Chondrocyte (in vitro differentiated cells): Measurements from ENCODE around the gene FNDC11. TPM values are rescaled to one million over a fixed set of nuclear protein-coding genes. Genes with fewer than 3 reads are reported as not detected.

Experiments
- DNase-seq: peaks from one replicate; pipeline ENCODE4 v3.0.0; 2021; ENCODE audit warnings: mixed read lengths, low spot score
- H3K27ac Mint-ChIP-seq: one replicate; pipeline ENCODE4 v1.8.0; 2021; ENCODE audit warnings: mild to moderate bottlenecking, moderate library complexity, mixed read lengths; ENCODE audit not compliant: unreplicated experiment
- H3K27me3 Mint-ChIP-seq: 2 replicates; pipeline ENCODE4 v1.8.0; 2021; ENCODE audit warnings: low read depth, mixed read lengths
- H3K36me3 Mint-ChIP-seq: 2 replicates; pipeline ENCODE4 v1.8.0; 2021; ENCODE audit warnings: low read depth, mixed read lengths
- H3K4me1 Mint-ChIP-seq: 2 replicates; pipeline ENCODE4 v1.8.0; 2021; ENCODE audit warnings: low read depth, mild to moderate bottlenecking, mixed read lengths
- H3K4me3 Mint-ChIP-seq: one replicate; pipeline ENCODE4 v1.8.0; 2021; ENCODE audit warnings: mild to moderate bottlenecking, moderate library complexity, mixed read lengths; ENCODE audit not compliant: unreplicated experiment
- H3K9me3 Mint-ChIP-seq: 2 replicates; pipeline ENCODE4 v1.8.0; 2021; ENCODE audit warnings: low read depth, mixed read lengths
- CTCF ChIP-seq: fragments of 200-600 bp; sonication (generic); IDR thresholded peaks from 2 replicates; pipeline ENCODE4 v1.5.0; 2021; ENCODE audit warnings: antibody characterized with exemption, mild to moderate bottlenecking, moderate library complexity
- total RNA-seq: library from RNA; stranded (reverse); gene quantifications from 3 replicates; pipeline ENCODE4 v1.2.1, GENCODE V29; 2021

FNDC11 gene
- total RNA-seq, 1 donor from 2014 or later, result 0.25 TPM

GRCh38 chr20:63531686-63532448 lies 22.1 kb upstream of the FNDC11 start:
- peaks cover 5% of the 10 kb centered on the region for H3K4me1 Mint-ChIP-seq
- no peak overlapping the region for H3K27ac Mint-ChIP-seq
- H3K9me3 Mint-ChIP-seq, result no peaks in the 10 kb centered on the region
- DNase-seq, result no peak
- no peaks in the 10 kb centered on the region for H3K36me3 Mint-ChIP-seq
- H3K27me3 Mint-ChIP-seq, result no peaks in the 10 kb centered on the region
- no peak overlapping the region for H3K4me3 Mint-ChIP-seq
- no peak for TF ChIP-seq CTCF

- TF ChIP-seq CTCF, result no peak
- no peaks in the 10 kb centered on the region for H3K9me3 Mint-ChIP-seq
- no peak overlapping the region for H3K27ac Mint-ChIP-seq
- no peak for DNase-seq
- H3K4me1 Mint-ChIP-seq, result peaks cover 5% of the 10 kb centered on the region
- no peaks in the 10 kb centered on the region for H3K36me3 Mint-ChIP-seq
- no peak overlapping the region for H3K4me3 Mint-ChIP-seq
- H3K27me3 Mint-ChIP-seq, result no peaks in the 10 kb centered on the region
These were observed 21.4 kb upstream of the FNDC11 start for GRCh38 chr20:63532449-63532971.

DNA sequence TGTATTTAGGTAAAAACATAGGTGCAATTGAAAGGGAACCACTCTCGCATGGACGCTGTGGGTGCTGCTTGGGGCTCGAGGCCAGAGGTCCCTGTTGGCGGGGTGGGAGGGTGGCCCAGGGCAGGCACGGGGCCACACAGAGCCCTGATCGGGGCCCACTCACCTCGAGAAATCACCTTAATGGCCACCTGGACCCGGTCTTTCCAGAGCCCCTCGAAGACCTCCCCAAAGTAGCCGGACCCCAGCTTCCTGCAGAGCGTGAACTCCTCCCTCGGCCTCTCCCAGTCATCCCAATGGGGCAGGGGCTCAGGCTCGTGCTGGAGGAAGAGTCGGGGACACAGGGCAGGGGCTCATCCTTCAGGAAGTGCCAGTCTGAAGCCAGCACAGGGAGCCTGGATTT lies 20.6 kb upstream of the FNDC11 start:
- no peak overlapping the region for H3K27ac Mint-ChIP-seq
- no peaks in the 10 kb centered on the region for H3K36me3 Mint-ChIP-seq

GRCh38 chr20:63533871-63534393 lies 20.0 kb upstream of the FNDC11 start:
- Mint-ChIP-seq H3K27me3 (no peaks in the 10 kb centered on the region), H3K36me3 (no peaks in the 10 kb centered on the region), H3K9me3 (no peaks in the 10 kb centered on the region), H3K27ac (no peak overlapping the region), H3K4me1 (peaks cover 10% of the 10 kb centered on the region), H3K4me3 (no peak overlapping the region)
- TF ChIP-seq CTCF, result no peak
- DNase-seq, result no peak

More for the DNA sequence above, 20.6 kb upstream of the FNDC11 start:
- Mint-ChIP-seq H3K27me3 (no peaks in the 10 kb centered on the region), H3K4me1 (peaks cover 10% of the 10 kb centered on the region), H3K4me3 (no peak overlapping the region), H3K9me3 (no peaks in the 10 kb centered on the region)
- DNase-seq, result no peak
- no peak for TF ChIP-seq CTCF

DNA sequence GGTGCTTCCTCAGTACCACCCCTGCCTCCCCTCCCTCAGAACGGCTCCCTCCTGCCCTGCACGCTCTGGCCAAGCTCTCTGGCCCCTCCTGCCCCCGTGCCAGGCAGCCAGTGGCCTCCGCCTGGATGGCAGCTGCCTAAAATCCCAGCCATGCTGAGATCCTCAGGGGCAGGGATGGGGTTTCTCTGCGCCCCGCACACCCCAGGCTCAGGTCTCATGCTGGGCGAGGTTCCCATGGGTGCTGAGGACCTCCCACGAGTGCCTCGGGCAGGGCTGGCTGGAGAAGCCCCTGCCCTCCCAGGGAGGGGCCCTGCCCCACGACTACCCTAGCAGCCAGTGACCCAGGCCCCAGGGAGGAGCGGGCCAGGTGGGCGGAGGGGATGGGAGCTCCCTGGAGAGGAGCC lies 19.5 kb upstream of the FNDC11 start:
- TF ChIP-seq CTCF, result no peak

More for the DNA sequence above, 19.5 kb upstream of the FNDC11 start:
- no peak for DNase-seq
- Mint-ChIP-seq H3K27ac (no peak overlapping the region), H3K4me1 (peaks cover 10% of the 10 kb centered on the region), H3K4me3 (no peak overlapping the region), H3K27me3 (no peaks in the 10 kb centered on the region), H3K9me3 (no peaks in the 10 kb centered on the region), H3K36me3 (no peaks in the 10 kb centered on the region)
